Progenitor cell of endocrine pancreas (in vitro differentiated cells): ENCODE measurements around the gene TNP2. TPM values are rescaled to one million over a fixed set of nuclear protein-coding genes. Genes with fewer than 3 reads are reported as not detected.

Source experiments
- DNase-seq: peaks from one replicate; pipeline ENCODE4 v3.0.0; 2021; ENCODE audit warnings: low spot score; ENCODE audit not compliant: unreplicated experiment
- H3K27ac Mint-ChIP-seq: 2 replicates; pipeline ENCODE4 v1.8.0; 2021; ENCODE audit warnings: mild to moderate bottlenecking, moderate library complexity, mixed read lengths
- H3K27me3 Mint-ChIP-seq: 2 replicates; pipeline ENCODE4 v1.8.0; 2021; ENCODE audit warnings: mixed read lengths
- H3K36me3 Mint-ChIP-seq: 2 replicates; pipeline ENCODE4 v1.8.0; 2022; ENCODE audit warnings: mixed read lengths; ENCODE audit not compliant: insufficient read depth
- H3K4me1 Mint-ChIP-seq: 2 replicates; pipeline ENCODE4 v1.8.0; 2021; ENCODE audit warnings: low read depth, mixed read lengths
- H3K4me3 Mint-ChIP-seq: 2 replicates; pipeline ENCODE4 v1.8.0; 2021; ENCODE audit warnings: low read depth, mild to moderate bottlenecking, moderate library complexity, mixed read lengths
- H3K9me3 Mint-ChIP-seq: 2 replicates; pipeline ENCODE4 v1.8.0; 2021; ENCODE audit warnings: low read depth, mixed read lengths
- total RNA-seq: library from RNA; stranded (reverse); gene quantifications from 2 replicates; pipeline ENCODE4 v1.2.1, GENCODE V29; 2021
- TF ChIP-seq, protein P1 (sequence below): fragments of 200-600 bp; sonication (generic); IDR thresholded peaks from one replicate; pipeline ENCODE4 v1.5.0; 2021; ENCODE audit warnings: antibody characterized with exemption, mild to moderate bottlenecking; ENCODE audit not compliant: unreplicated experiment

TNP2 gene
- total RNA-seq, 1 donor from 2014 or later = not detected

- Mint-ChIP-seq H3K4me3 (no peak overlapping the region), H3K9me3 (no peaks in the 10 kb centered on the region), H3K36me3 (no peaks in the 10 kb centered on the region), H3K27ac (no peak overlapping the region), H3K4me1 (peaks cover 13% of the 10 kb centered on the region), H3K27me3 (peaks cover 12% of the 10 kb centered on the region)
- TF ChIP-seq, protein P1, sequence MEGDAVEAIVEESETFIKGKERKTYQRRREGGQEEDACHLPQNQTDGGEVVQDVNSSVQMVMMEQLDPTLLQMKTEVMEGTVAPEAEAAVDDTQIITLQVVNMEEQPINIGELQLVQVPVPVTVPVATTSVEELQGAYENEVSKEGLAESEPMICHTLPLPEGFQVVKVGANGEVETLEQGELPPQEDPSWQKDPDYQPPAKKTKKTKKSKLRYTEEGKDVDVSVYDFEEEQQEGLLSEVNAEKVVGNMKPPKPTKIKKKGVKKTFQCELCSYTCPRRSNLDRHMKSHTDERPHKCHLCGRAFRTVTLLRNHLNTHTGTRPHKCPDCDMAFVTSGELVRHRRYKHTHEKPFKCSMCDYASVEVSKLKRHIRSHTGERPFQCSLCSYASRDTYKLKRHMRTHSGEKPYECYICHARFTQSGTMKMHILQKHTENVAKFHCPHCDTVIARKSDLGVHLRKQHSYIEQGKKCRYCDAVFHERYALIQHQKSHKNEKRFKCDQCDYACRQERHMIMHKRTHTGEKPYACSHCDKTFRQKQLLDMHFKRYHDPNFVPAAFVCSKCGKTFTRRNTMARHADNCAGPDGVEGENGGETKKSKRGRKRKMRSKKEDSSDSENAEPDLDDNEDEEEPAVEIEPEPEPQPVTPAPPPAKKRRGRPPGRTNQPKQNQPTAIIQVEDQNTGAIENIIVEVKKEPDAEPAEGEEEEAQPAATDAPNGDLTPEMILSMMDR = no peak
- DNase-seq = no peak
Observed at GRCh38 chr16:11313493-11314308, 44.6 kb upstream of the TNP2 start.

GRCh38 chr16:11312718-11313492 lies 43.8 kb upstream of the TNP2 start:
- Mint-ChIP-seq H3K9me3 (no peaks in the 10 kb centered on the region), H3K27ac (peak overlapping the region; percentile 13), H3K4me1 (peaks cover 13% of the 10 kb centered on the region), H3K4me3 (no peak overlapping the region), H3K36me3 (no peaks in the 10 kb centered on the region), H3K27me3 (peaks cover 14% of the 10 kb centered on the region)
- TF ChIP-seq, protein P1 = no peak
- DNase-seq = no peak

GRCh38 chr16:11310997-11311561 lies 42.0 kb upstream of the TNP2 start:
- Mint-ChIP-seq H3K4me1 (peaks cover 12% of the 10 kb centered on the region), H3K27me3 (peaks cover 7% of the 10 kb centered on the region), H3K27ac (no peak overlapping the region), H3K9me3 (no peaks in the 10 kb centered on the region), H3K4me3 (no peak overlapping the region), H3K36me3 (no peaks in the 10 kb centered on the region)
- DNase-seq = no peak
- TF ChIP-seq, protein P1 = no peak

DNA sequence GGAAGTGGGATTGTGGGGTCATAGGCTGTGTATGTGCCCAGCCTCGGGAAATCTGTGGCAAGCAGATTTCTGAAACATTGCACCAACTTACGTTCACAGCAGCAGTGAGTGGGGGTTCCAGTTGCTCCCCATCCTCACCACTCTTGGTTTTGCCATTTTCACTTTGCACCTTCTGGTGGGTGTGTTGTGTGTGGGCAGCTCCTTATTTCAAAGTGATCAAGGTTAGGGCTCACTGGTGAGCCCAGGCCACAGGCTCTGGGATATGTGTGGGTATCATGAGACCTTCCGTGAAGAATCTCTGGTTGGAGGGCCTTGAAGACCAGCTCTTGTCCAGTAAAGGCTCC lies 41.5 kb upstream of the TNP2 start:
- H3K4me3 Mint-ChIP-seq = no peak overlapping the region
- DNase-seq = no peak
- H3K27ac Mint-ChIP-seq = no peak overlapping the region
- TF ChIP-seq, protein P1 = no peak
- H3K27me3 Mint-ChIP-seq = peaks cover 5% of the 10 kb centered on the region
- no peaks in the 10 kb centered on the region for H3K36me3 Mint-ChIP-seq
- H3K4me1 Mint-ChIP-seq = peaks cover 10% of the 10 kb centered on the region
- no peaks in the 10 kb centered on the region for H3K9me3 Mint-ChIP-seq

GRCh38 chr16:11309895-11310633 lies 40.9 kb upstream of the TNP2 start:
- peaks cover 5% of the 10 kb centered on the region for H3K27me3 Mint-ChIP-seq
- no peak for DNase-seq
- H3K4me1 Mint-ChIP-seq = peaks cover 10% of the 10 kb centered on the region
- peak overlapping the region; percentile 11 for H3K27ac Mint-ChIP-seq
- H3K4me3 Mint-ChIP-seq = no peak overlapping the region
- H3K9me3 Mint-ChIP-seq = no peaks in the 10 kb centered on the region
- no peaks in the 10 kb centered on the region for H3K36me3 Mint-ChIP-seq
- TF ChIP-seq, protein P1 = no peak
